Measurements from ENCODE around the gene HEMGN.

- TF ChIP-seq FOS (IDR thresholded peaks at IDR 0.05; ENCODE audit: borderline replicate concordance, extremely low read depth, insufficient read length) (no peak), ZNF592 (IDR thresholded peaks at IDR 0.05) (no peak), BCL11A (IDR thresholded peaks at IDR 0.05; ENCODE audit: low read depth, low read length) (no peak), ZBTB11 (CRISPR knock-in tag; IDR thresholded peaks at IDR 0.05) (no peak), ZBTB33 (IDR thresholded peaks at IDR 0.05) (no peak), SKIL (IDR thresholded peaks at IDR 0.05; ENCODE audit: low read depth, poor library complexity, severe bottlenecking) (no peak), SREBF2 (IDR thresholded peaks at IDR 0.05; ENCODE audit: low read length) (no peak), STAT1 (conservative IDR thresholded peaks at IDR 0.05) (no peak), MXI1 (IDR thresholded peaks at IDR 0.05; ENCODE audit: low read depth, low read length) (no peak), JUND (IDR thresholded peaks at IDR 0.05; ENCODE audit: low read depth, low read length) (no peak)
These were observed 42.5 kb upstream of the HEMGN start for GRCh38 chr9:97980479-97980803.

All from GM12878 (cell line).